HG03378 (cell line): ENCODE data around the gene BCL2L2.
"Not testable (repeated sequence)": the region's sequence is repeated elsewhere in the genome, so short reads cannot be mapped to it uniquely, and the experiment has no call there.

Experiments
- ATAC-seq: cut with Tn5 transposase; IDR thresholded peaks from one replicate; pipeline ENCODE4 v1.9.1; 2021; ENCODE audit warnings: mild to moderate bottlenecking, moderate library complexity; ENCODE audit not compliant: unreplicated experiment

BCL2L2 gene, protein sequence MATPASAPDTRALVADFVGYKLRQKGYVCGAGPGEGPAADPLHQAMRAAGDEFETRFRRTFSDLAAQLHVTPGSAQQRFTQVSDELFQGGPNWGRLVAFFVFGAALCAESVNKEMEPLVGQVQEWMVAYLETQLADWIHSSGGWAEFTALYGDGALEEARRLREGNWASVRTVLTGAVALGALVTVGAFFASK

DNA sequence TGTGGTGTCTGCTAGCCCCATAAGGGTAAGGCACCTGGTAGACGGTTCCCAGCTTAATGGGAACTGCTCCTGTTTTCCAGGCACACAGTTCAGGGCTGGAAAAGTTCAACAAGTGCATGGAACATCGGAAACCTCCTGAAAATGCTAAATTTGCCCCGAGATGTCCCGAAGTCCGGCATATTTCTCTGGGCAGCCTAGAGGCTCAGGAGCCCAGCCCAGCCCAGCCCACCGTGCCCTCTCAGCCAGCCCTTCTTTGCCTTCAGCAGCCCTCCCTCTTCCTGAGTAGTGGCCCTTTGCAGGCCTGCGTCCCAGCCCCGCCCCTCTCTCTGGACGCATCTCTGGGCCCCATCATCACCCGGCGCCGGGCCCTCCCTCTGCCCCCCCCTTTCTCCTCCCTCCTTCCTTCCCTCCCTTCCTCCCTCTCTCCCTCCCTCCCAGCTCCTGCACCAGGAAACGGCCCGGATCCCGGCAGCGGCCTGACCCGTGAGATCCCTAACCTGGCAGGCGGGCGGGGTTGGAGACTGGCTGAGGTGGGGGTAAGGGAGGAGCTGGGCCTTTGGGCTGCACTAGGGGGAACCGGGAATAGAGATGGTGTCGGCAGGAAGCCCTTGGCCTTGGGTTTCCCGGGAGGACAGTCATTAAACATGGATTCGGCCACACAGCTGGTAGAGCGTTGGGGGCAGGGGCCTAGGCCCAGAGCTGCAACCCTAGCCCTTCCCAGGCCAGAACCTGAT lies at the start of gene BCL2L2:
TSS of gene BCL2L2 (plus strand) at position 422 of the 734 bp plus-strand sequence. CDS start 935 bp downstream, outside the sequence.
- ATAC-seq = no peak

DNA sequence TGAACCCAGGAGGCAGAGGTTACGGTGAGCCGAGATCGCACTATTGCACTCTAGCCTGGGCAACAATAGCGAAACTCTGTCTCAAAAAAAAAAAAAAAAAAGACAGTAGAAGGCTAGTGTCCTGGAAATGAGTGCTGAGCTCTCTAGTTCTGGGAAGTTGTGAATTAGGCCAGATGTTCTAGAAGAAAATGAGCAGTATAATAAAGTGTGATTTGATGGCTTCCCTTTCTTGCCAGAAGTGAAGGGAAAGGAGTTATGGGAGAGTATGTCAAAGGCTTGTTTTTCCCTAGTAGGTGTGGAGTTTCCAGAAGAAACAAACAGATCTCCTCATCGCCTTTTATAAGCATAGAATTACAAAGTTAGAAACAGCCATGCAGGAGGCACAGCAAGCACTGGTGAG lies 48.4 kb upstream of the BCL2L2 start:
- ATAC-seq = no peak

DNA sequence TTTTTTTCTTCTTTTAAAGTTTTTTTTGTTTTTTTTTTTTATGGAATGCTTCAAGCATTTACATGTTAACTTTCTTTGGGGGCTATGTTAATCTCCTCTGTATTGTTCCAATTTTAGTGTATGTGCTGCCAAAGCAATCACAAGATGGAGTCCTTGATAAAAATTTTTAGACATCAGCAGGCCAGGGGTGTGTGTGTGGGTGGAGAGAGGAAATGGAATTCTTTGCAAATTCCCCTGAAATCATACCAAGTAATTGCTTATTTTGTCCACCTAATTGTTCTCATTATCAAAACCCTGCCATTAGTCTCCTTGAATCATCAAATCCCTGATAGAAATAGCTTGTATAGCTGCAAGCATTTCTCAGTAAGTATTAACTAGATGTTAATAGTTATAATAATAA lies 47.2 kb upstream of the BCL2L2 start:
- no peak for ATAC-seq

DNA sequence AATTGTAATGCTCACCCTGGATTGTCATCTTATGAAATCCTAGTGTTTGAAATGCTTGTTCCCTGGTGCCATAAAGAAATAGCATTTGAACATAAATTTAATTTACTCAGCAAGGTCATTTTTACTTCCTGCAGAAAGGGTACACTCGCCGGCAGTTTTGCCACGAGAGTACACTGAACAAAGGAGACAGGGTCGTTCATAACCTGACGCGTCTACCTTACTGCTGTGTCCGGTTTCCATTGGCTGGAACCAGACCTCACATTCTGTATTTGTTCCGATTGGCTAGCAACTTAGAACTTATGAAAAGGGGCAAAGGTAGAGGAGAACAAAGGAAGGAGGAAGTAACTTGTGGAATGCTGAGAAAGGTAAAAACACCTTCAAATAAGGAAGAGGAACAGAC lies 45.8 kb upstream of the BCL2L2 start:
- ATAC-seq = not testable (repeated sequence)

DNA sequence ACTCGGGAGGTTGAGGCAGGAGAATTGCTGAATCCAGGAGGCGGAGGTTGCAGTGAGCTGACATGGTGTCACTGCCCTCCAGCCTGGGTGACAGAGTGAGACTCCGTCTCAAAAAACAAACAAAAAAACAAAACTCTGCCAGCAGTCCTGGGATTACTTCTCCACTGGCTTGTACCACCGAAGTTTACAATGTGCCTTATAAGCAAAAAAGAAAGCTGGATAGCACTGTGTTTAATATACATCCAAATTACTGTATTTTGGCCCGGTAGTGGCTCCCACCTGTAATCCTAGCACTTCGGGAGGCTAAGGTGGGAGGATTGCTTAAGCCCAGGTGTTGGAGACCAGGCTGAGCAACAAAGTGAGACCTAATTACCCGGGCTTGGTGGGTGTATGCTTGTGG lies 37.4 kb upstream of the BCL2L2 start:
- ATAC-seq = no peak

DNA sequence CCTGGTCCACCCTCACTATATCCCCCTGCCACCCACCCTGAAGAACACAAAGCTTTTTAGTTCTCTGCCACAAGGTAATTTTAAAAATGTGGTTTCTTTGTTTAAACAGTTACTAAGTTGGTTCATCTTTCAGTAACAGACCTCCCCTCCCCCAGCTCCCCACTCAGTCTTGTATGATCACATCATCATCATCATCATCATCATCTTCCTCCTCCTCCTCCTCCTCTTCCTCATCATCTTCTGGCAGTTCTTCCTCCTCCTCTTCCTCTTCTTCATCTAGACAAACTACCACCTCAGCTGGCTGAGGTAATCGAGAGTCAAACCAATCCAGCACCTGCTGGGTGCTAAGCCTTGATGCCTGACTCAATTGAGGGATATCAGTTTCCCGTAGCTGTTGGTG lies 31.2 kb upstream of the BCL2L2 start:
- no peak for ATAC-seq

DNA sequence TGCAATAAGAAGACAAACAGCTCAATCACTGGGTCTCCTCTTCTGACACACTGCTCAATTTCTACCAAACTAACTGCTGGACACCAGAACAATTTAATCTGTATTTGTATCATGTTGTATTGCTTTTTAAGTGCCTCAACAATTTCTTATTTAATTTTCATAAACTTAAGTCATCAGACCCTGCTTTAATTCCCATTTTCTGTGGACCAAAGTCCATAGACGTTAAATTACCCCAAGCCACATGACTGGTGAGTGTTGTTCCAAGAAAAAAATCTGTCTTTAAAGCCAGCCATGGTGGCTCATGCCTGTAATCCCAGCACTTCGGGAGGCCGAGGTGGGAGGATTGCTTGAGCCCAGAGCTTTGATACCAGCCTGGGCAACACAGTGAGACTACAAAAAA lies 29.4 kb upstream of the BCL2L2 start:
- ATAC-seq = no peak

DNA sequence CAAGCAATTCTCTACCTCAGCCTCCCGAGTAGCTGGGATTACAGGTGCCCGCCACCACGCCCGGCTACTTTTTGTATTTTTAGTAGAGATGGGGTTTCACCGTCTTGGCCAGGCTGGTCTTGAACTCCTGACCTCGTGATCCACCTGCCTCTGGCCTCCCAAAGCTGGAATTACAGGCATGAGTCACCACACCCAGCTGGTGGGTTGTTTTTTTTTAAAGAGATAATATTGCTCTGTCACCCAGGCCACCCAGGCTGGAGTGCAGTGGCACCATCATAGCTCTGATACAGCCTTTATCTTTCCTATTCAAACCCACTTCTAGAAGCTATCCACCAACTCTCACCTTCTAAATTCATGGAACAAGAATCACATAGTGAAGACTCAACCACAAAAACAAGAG lies 28.7 kb upstream of the BCL2L2 start:
- ATAC-seq = not testable (repeated sequence)

DNA sequence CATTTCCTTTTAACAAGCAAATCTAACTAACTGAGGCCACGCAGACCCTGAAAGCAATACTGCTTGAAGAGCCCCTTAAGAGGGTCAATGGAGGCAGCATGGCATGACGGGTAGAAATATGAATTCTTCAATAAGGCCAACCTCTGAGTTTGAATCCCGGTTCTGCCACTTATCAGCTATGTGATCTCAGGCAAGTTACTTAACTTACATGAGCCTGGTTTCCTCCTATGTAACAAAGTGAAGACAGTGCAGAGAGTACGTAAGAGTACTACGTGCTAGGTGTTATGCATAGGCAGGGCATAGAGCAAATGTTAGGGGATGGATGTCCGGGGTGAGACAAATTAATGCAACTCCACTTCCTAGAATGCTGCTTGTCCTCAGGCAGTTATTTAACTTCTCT lies 25.4 kb upstream of the BCL2L2 start:
- no peak for ATAC-seq

DNA sequence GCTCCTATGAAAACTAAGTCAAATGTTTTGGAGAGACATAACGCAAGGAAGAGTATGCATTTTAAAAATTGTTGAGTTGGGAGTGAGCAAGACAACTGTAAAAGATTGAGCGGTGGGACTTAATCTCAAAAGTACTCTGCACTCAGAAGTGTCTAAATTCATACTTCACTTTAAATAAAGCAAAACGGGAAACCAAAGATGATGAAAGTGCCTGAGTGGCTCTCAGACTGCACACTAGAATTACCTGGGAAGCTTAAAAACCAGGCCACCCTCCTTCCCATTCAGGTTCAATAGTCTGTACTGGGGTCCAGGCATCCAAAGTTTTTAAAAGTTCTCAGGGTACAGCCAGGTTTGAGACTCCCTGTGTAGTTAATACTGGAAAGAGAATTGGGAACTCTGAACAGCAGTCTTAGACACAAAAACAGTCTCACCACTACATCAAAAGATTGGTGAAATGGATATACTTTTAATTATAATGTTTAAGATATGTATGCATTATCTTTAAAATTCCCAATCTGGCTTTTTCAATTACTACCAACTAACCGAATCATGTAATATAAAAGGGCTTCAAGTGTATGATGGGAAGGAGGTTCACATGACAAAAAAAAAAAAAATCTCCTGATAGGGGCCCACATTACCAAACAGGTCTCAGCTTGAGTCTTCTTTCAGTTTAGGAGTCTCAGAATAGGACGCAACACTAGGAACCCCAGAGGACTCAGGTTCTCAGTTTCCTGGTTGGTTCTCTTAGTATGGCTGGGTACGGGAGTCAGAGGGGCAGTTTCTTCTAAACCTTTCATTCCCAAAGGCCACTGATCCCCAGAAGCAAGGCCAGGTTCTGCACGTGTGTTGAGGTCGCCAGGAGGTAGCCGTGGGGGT lies 21.7 kb upstream of the BCL2L2 start:
- no peak for ATAC-seq

DNA sequence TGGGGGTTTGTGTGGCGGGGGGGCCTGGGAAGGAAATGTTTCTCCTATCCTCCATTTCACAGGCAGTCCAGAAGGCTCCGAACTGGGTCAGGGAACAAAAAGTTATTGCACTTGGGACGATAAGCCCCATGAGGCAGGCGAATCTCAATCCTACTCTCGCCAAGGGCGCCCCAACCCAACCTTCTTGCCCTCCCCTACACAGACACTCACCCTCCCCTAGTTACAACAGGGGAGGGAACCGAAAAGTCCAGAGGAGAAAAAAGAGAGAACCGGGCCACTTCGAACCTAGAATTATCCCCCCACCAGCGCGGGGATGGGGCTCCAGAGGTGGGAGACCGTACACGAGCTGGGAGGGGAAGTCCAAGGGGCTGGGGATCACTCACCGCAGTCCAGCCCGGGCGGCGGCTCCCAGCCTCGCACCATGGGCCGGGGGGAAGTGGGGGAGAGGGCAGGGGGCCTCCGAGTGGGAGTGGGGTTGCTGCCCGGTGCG lies 21.1 kb upstream of the BCL2L2 start:
- ATAC-seq = peak; percentile 10

DNA sequence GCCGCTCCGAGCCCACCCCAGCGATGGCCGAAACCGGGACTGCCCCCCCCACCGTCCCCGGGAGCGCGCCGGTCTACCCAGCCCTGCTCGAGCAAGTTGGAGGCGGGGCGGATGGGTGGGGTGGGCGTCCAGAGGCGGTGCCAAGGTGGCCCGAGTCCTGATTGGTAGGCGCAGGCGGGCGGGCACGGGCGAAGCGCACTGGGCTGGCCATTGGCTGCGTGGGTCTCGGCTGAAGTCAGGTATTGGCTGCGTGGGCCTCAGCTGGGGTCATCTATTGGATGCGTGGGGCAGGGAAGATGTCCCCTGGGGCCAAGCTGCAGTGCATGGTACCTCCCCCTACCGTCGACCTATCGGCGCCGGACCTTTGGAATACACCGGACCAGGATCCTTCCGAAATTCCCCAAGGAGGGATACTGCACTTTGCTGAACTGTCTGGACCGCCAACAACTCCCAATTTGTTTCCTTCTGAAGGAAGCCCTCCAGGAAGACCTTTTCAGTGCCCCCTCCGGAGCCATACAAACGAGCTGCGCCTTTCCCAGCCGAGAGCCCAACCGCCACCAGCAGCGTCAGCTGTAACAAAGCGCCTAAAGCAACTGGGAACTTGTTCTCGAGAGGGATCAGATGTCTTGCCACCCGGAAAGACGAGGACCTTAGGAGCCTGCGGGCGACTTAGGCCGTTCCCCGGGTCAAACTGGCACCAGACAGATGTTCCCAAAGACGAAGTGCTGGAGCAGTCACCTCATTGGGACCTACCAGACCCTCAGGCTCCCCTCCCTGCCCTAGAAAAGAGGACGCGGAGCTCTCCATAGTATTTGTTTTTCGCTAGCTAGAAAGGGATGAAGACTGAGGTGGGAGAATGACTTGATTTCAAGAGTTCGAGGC lies 20.4 kb upstream of the BCL2L2 start, which contains the start of gene HOMEZ:
TSS of gene HOMEZ (minus strand) at position 113 of the 882 bp plus-strand sequence. CDS start 180 bp downstream, outside the sequence.
- peak; percentile 95 for ATAC-seq

DNA sequence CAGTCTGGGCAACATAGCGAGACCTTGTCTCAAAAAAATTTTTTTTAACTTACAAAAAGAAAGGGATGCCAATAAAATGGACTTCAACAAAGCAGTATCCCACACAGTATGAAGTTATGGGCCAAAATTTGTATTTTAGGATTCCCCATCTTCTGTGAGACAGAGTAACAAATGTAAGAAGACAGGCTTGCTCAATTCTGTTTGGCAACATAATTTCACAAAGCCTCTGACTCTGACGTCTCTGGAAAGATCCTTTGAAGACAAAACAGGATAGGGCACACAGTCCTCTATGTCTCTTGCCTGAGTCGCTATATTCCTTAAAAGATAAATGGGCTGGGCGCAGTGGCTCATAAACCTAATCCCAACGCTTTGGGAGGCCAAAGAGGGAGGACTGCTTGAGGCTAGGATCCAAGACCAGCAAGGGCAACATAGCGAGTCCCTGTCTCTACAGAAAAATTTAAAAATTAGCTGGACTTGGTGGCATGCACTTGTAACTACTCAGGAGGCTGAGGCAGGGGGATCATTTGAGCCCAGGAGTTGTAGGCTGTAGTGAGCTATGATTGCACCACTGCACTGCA lies 19.6 kb upstream of the BCL2L2 start:
- ATAC-seq = no peak

DNA sequence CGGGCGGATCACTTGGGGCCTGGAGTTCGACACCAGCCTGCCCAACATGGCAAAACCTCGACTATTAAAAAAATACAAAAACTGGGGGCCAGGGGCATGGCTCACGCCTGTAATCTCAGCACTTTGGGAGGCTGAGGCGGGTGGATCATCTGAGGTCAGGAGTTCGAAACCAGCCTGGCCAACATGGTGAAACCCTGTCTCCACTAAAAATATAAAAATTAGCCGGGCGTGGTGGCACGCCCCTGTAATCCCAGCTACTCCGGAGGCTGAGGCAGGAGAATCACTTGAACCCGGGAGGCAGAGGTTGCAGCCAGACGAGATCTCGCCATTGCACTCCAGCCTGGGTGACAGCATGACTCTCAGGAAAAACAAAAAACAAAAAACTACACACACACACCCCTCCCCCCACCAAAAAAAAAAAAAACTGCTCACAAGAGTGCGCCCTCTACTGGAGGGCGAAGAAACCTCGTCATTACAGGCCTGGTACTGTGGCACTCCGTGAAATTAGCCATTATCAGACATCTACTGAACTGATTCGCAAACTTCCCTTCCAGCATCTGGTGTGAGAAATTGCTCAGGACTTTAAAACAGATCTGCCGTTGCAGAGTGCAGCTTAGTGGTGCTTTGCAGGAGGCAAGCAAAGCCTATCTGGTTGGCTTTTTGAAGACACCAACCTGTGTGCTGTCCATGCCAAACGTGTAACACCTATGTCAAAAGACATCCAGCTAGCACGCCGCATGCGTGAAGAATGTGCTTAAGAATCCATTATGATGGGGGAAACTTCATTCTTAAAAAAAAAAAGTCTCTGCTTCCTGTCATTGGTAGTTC lies 11.7 kb upstream of the BCL2L2 start:
- ATAC-seq = no peak

DNA sequence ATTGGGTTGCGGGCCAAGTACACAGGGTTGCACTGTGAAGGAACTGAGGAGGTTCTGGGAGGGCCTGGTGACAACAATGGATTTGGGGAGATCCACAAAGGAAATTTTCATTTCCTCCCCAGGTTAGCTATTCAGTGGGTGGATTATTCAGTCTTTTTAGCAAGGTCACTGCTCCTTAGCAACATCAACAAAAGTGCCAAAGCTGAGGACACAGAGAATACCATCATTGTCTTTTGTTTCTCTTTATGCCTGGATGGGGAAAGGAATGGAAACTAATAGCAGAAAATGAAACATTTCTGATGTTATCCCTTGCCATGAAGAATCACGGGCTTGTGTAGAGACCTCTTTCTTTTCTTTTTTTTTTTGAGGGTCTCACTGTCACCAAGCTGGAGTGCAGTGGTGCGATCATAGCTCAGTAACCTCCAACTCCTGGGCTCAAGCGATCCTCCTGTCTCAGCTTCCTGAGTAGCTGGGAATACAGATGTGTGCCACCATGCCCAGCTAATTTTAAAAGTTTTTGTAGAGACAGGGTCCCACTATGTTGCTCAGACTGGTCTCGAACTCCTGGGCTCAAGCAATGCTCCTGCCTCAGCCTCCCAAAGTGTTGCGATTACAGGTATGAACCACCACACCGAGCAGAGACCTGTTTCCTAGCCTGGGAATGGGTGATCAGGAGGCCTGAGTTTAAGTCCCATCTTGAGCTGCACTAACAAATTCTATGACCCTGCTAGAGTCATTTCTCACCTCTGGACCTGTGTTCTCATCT lies 10.4 kb upstream of the BCL2L2 start:
- no peak for ATAC-seq

DNA sequence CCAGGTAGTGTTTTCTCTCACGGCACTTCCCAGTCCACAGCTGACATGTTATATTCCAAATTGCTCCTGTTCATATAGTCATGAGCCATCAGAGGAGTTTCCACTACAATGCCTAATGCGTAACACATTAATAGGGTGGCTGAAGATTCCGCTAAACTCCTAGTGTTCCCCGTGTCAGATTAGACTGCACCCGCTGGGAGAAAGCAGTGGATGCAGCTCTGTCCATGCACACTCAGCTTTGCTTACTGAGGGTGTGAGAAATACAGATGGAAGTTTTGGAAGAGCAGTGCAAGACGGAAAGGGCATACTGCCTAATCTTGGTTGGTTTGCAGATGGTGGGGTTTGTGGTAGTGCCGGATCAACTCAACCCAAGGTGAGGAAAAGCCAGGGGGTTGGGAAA lies 9.5 kb upstream of the BCL2L2 start:
- ATAC-seq = no peak

DNA sequence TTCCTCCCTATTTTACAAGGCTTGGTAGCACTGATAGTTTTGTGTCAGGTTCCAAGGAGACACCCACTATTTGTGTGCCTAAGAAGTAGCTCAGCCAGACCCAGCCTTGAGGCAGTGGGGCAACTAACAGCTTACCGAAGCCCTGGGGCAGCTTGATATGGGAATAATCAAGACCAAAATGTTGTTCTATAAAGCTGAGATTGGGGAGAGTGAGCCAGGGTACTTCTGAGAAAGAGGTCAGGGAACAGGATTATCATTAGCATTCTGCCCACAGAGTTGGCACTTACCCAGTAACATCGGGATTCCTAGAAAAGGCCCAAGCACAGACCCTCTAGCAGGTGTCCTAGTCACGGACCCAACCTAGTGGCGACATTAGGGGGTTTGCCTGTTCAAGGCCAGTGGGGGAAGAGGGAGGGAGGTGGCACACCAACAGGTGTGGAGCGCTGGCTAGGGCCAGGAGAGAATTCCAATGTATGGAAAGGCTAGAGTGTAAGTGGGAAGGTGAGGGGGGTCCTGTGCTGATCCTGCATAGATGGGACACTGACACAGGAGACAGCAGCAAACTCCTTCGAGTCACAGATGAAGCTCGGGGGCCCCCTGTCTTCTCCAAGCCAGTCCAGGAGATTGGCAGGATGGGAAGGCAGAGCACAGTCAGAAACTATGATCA lies 8.9 kb upstream of the BCL2L2 start:
- ATAC-seq = no peak
